ENCODE measurements around the gene FTCD.
"Not testable (repeated sequence)": the region's sequence is repeated elsewhere in the genome, so short reads cannot be mapped to it uniquely, and the experiment has no call there.

FTCD gene

GRCh38 chr21:46185716-46186115 is 30.3 kb upstream of the FTCD start:
- Histone ChIP-seq H3K4me3 (no peak overlapping the region), H3K27ac (no peak overlapping the region)
- TF ChIP-seq CTCF (IDR thresholded peaks at IDR 0.05): no peak
- DNase-seq (ENCODE audit: low spot score): no peak

DNA sequence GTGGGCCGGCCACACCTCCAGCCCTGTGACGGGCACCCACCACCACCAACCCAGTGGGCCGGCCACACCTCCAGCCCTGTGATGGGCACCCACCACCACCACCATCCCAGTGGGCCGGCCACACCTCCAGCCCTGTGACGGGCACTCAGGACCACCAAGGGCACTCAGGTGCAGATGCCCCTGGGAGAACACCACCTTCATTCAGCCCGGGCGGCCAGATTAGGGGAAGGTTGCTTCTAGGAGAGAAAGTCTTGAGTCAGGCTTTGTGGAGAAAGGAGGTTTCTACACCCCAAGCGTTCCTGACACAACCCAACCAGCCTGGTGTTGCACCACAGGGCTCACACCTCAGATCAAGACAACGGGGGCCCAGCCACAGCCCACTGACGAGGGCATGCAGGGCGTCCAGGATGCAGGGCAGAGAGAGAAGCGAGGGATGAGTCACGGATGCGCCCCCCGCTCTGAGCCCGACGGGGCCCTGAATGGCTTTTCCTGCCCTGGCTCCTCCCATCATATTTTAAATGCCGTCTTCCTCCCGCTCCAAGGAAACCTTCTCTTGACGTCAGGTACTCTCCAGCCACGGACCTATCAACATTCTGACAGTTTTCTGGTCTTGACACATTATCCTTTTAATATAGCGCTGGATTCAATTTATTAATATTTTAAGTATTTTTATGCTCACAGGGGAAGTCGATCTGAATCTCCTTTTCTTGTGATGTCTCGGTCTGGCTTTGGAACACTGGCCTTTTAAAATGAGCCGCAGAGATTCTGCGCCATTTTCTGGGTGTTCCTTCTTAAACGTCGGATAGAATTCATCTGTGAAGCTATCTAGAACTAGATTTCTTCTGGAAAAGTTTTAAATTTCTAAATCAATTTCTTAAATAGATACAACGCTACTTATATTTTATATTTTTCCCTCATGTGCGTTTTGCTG is 29.5 kb upstream of the FTCD start:
- peak; percentile 85 for DNase-seq (ENCODE audit: low spot score)
- TF ChIP-seq CTCF (IDR thresholded peaks at IDR 0.05): no peak
- Histone ChIP-seq H3K27ac (peak overlapping the region; percentile 70 to 83), H3K4me3 (peak overlapping the region; percentile 73)

DNA sequence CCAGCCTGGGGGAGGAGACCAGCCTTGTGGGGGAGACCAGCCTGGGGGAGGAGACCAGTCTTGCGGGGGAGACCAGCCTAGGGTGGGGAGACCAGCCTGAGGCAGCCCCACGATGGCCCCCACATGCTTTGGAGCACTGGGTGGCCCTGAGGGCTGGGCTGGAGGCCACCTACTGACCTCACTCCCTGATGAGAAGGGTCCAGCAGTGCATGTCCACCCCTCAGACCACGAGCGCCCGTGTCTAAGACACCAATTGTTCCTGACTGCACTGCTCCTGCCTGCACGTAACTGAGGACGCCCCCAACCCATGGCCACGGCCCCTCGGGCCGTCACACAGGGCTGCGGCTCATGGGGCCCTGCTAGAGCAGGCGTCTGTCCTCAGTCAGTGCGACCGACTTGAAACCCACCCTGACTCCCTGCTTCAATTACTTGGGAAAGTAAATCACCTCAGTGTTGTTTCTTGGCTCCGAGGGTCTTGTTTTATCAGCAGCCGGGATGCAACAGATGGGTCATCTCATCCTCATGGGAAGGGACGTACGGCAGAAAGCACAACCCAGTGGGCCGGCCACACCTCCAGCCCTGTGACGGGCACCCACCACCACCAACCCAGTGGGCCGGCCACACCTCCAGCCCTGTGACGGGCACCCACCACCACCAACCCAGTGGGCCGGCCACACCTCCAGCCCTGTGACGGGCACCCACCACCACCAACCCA is 28.7 kb upstream of the FTCD start, which contains the start of gene SPATC1L:
Gene SPATC1L, minus strand, starts transcription at position 550 of the 715 bp plus-strand sequence. CDS start 1,643 bp downstream, outside the sequence.
- DNase-seq (ENCODE audit: low spot score): peak; percentile 77
- H3K27ac ChIP-seq: peak within 1 kb of the TSS; percentile 70 to 83
- H3K4me3 ChIP-seq: peak within 1 kb of the TSS; percentile 73
- TF ChIP-seq CTCF (IDR thresholded peaks at IDR 0.05): no peak

GRCh38 chr21:46183337-46183909 is 28.0 kb upstream of the FTCD start:
- not testable (repeated sequence) for DNase-seq (ENCODE audit: low spot score); H3K27ac ChIP-seq
- H3K4me3 ChIP-seq: peak overlapping the region; percentile 73

- Histone ChIP-seq H3K4me3 (no peak overlapping the region), H3K27ac (no peak overlapping the region)
- DNase-seq (ENCODE audit: low spot score): peak; percentile 75
- TF ChIP-seq CTCF (IDR thresholded peaks at IDR 0.05): no peak
Observed at GRCh38 chr21:46182548-46183336, 27.4 kb upstream of the FTCD start.

GRCh38 chr21:46181953-46182547 is 26.7 kb upstream of the FTCD start:
- peak; percentile 69 for DNase-seq (ENCODE audit: low spot score)
- Histone ChIP-seq H3K4me3 (no peak overlapping the region), H3K27ac (no peak overlapping the region)
- no peak for TF ChIP-seq CTCF (IDR thresholded peaks at IDR 0.05)

Measured in coronary artery (tissue), 2 donors.